Cerebellar nuclear complex (tissue), 1 donor: Measurements from ENCODE around the gene GP1BB.

ENCODE experiments used
- DNase-seq, 2 experiments: peaks; one replicate each; lab custom pipeline; 2025; lab: John Stamatoyannopoulos, UW

Gene GP1BB

DNA sequence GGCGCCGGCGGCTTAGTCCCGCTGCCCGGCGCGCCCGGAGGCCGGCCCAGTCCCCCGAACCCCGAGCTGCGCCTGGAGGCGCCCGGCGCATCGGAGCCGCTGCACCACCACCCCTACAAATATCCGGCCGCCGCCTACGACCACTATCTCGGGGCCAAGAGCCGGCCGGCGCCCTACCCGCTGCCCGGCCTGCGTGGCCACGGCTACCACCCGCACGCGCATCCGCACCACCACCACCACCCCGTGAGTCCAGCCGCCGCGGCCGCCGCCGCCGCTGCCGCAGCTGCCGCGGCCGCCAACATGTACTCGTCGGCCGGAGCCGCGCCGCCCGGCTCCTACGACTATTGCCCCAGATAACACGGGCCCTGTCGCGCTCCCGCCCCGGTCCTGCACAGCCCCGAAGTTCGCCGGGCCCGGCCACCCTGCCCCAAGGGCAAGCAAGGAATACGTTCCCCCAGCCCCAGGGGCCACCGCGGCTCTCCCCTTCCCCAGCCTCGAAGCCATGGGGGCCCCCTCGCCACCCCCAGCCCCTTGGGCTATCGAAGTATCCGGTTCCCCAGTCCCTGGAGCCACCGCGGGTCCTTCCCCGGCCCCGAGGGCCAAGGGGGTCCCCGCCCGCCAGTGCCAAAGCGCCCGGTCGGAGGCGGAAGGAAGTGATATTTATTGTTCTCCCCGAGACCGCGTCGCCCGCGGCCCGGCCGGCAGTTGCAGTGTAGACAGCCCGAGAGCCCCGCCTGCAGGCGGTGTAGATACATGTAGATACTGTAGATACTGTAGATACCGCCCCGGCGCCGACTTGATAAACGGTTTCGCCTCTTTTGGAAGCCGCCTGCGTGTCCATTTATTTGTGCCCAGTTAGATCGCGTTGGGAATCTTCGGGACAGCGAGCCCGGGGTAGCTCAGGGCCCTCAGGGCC lies 43.4 kb downstream of the GP1BB start:
- no peak for DNase-seq

- DNase-seq, result no peak
These were observed 44.3 kb downstream of the GP1BB start for GRCh38 chr22:19767427-19768341.

GRCh38 chr22:19769393-19769715 lies 46.0 kb downstream of the GP1BB start:
- no peak for DNase-seq

DNA sequence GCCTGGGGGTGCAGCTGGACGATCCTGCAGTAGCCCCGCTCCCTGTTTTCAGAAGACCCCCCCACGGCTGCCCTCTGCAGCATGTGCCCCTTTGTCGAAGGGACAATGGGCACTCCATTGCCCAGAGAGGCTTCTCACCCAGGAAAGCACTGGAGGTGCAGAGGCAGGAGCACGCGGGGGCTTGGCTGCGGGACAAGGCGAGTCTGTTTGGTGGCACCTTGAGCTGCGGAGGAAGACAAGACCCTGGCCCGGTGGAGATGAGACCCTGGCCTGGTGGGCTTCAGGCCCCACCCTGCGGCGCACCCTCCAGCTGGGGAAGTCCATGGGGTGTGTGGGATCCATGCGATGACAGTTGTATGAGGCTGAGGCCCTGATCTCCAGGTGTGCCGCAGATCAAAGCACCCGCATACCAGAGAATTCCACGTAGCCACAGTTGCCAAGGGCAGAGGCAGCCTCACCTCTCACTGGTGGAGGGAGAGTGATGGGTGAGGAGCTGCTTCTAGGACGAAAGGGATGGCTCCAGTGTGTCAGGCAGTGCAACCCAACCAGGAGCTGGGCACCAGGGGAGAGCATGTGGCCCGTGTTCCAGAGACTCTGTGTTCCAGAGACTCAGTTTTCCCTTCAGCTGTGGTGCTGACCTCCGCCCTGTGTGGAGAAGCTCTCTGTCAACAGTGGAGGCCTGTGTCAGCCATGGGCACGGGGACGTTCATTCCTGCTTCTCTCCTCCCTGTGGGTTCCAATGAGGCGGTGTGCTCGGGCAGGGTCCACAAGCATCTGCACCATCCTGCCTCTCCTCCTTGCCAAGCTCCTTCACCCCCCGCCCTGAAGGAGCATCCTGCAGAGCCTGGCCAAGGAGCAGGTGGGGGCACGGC lies 47.2 kb downstream of the GP1BB start:
- no peak for DNase-seq

GRCh38 chr22:19772422-19772672 lies 49.0 kb downstream of the GP1BB start:
- no peak for DNase-seq

- no peak for DNase-seq
These were observed 49.5 kb downstream of the GP1BB start for GRCh38 chr22:19772673-19773469.

DNA sequence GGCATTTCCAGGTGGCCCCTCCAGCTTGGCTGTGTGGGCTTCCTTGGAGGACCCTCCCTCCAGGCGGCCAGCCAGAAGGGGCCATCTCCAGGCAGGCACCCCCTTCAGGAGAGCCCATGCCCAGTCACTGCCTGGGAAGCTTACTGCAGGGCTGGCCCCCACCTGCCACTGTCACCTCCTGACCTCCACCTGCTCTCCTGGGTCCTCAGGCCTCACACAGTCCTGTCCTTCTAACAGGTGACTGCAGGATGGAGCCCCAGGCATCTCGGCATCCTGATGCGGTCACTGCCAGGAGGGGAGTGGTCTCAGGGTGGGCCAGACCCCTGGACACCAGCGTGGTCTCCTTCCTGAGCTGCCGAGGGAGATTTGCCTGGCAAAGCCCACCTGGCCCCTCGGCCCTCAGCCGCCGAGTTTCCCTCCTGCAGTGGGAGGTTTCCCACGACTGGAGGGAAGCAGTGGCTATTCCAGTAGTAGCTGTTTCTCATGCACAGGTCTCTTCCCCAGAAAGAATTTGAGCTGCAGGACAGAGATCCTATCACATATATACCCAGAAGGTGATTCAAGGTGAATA lies 50.2 kb downstream of the GP1BB start:
- no peak for DNase-seq
